OCI-LY7 (cell line): ENCODE measurements around the gene GXYLT1. TPM values are rescaled to one million over a fixed set of nuclear protein-coding genes. Genes with fewer than 3 reads are reported as not detected.

Experiments
- BruUV-seq: library from RNA; stranded (reverse); fragments of 400-500 nt; replicated peaks from 2 replicates; lab custom pipeline; 2021; lab: Mats Ljungman, UMichigan
- CTCF ChIA-PET: fragments of 300-600 bp; sonication (Branson Sonifier 250); formaldehyde crosslinking; loops from one replicate; lab custom pipeline; 2022; ENCODE audit warnings: antibody characterized with exemption; ENCODE audit not compliant: unreplicated experiment; lab: Charles Lee
- POLR2A ChIA-PET: fragments of 300-600 bp; sonication (Branson Sonifier 250); formaldehyde crosslinking; loops from one replicate; lab custom pipeline; 2022; ENCODE audit warnings: antibody characterized with exemption; lab: Charles Lee
- DNase-seq: peaks from one replicate; pipeline ENCODE4 v3.0.0-alpha.2; 2015; ENCODE audit warnings: low spot score
- H2AFZ ChIP-seq: fragments of 200-600 bp; sonication (generic), shearing (Covaris generic); 2 replicates; pipeline ENCODE4 v1.6.1; 2014; ENCODE audit warnings: mild to moderate bottlenecking, antibody characterized with exemption, low read length, moderate library complexity
- H3K27ac ChIP-seq: fragments of 200-600 bp; sonication (generic); 2 replicates; pipeline ENCODE4 v1.5.1; 2014; ENCODE audit warnings: mixed run types, low read depth, mild to moderate bottlenecking, moderate library complexity, low read length, inconsistent platforms; ENCODE audit not compliant: poor library complexity, severe bottlenecking
- H3K36me3 ChIP-seq: fragments of 200-600 bp; sonication (generic); 2 replicates; pipeline ENCODE4 v1.6.1; 2014; ENCODE audit warnings: mild to moderate bottlenecking, antibody characterized with exemption, low read length, moderate library complexity, mixed read lengths; ENCODE audit not compliant: insufficient read depth
- H3K4me1 ChIP-seq: fragments of 200-600 bp; sonication (generic); 2 replicates; pipeline ENCODE4 v1.5.1; 2014; ENCODE audit warnings: mild to moderate bottlenecking, low read length; ENCODE audit not compliant: insufficient read depth, poor library complexity, severe bottlenecking
- H3K4me2 ChIP-seq: fragments of 200-600 bp; sonication (generic); 2 replicates; pipeline ENCODE4 v1.6.1; 2014; ENCODE audit warnings: mild to moderate bottlenecking, low read length
- H3K4me3 ChIP-seq: fragments of 200-600 bp; sonication (generic); 2 replicates; pipeline ENCODE4 v1.5.1; 2014; ENCODE audit warnings: mild to moderate bottlenecking, low read depth, low read length; ENCODE audit not compliant: poor library complexity, severe bottlenecking
- H3K79me2 ChIP-seq: fragments of 200-600 bp; sonication (generic); 2 replicates; pipeline ENCODE4 v1.6.1; 2016; ENCODE audit warnings: low read depth, mild to moderate bottlenecking, low read length, moderate library complexity, mixed read lengths; ENCODE audit not compliant: insufficient read depth
- H3K9me2 ChIP-seq: fragments of 200-600 bp; sonication (generic); 2 replicates; pipeline ENCODE4 v1.6.1; 2016; ENCODE audit warnings: mild to moderate bottlenecking, low read length, mixed read lengths; ENCODE audit not compliant: insufficient read depth
- H3K9me3 ChIP-seq: fragments of 200-600 bp; sonication (generic); 2 replicates; pipeline ENCODE4 v1.6.1; 2014; ENCODE audit warnings: mild to moderate bottlenecking, mixed run types, low read length, mixed read lengths
- H4K20me1 ChIP-seq: fragments of 200-600 bp; sonication (generic); 2 replicates; pipeline ENCODE4 v1.6.1; 2014; ENCODE audit warnings: mild to moderate bottlenecking, antibody characterized with exemption, low read length, moderate library complexity, mixed read lengths; ENCODE audit not compliant: insufficient read depth
- CTCF ChIP-seq: fragments of 200-600 bp; sonication (generic); conservative IDR thresholded peaks from 2 replicates; pipeline ENCODE4 v1.5.1; 2014; ENCODE audit warnings: mild to moderate bottlenecking, antibody characterized with exemption, low read length, moderate library complexity, mixed read lengths
- EZH2phosphoT487 ChIP-seq: fragments of 200-600 bp; sonication (generic); IDR thresholded peaks from 2 replicates; pipeline ENCODE4 v1.6.1; 2018; ENCODE audit warnings: low read depth, borderline replicate concordance, mild to moderate bottlenecking, mixed run types, antibody characterized with exemption, low read length, moderate library complexity, mixed read lengths
- intact Hi-C: fragments of 100-400 bp; cut with micrococcal nuclease; formaldehyde crosslinking; loops from one replicate; pipeline ENCODE4 v1.10.0; 2022; ENCODE audit not compliant: unreplicated experiment
- total RNA-seq, 2 experiments: library from RNA; depleted of rRNA in 1 of 2; stranded (reverse); fragments of >200 nt in 1 of 2; shearing (Covaris generic) in 1 of 2; gene quantifications; 2 replicates each; pipeline ENCODE4 v1.2.3, GENCODE V29; 2014 to 2022

GXYLT1 gene
- total RNA-seq, 2 experiments from 2014 or later: 9.0 to 11.1 TPM

- Histone ChIP-seq H3K79me2 (no peaks in the 10 kb centered on the region), H3K9me3 (no peaks in the 10 kb centered on the region), H3K9me2 (no peaks in the 10 kb centered on the region), H4K20me1 (no peaks in the 10 kb centered on the region), H3K4me2 (no peak overlapping the region), H3K4me3 (no peak overlapping the region), H3K36me3 (peaks cover 4% of the 10 kb centered on the region; the same call in 1 of the 2 replicates), H3K27ac (no peak overlapping the region), H3K4me1 (no peaks in the 10 kb centered on the region), H2AFZ (no peak overlapping the region)
- no peak for DNase-seq
- TF ChIP-seq EZH2phosphoT487 (no peak), CTCF (no peak)
- intact Hi-C loops: no loop called here
- ChIA-PET POLR2A (interaction anchor here (0.6 kb wide), 1 partner anchor 565 kb away, joined by 5 read pairs; no protein-coding TSS in a partner anchor), CTCF (interaction anchor here (0.6 kb wide), 2 partner anchors 71 to 132 kb away, joined by 3 to 5 read pairs; no protein-coding TSS in a partner anchor)
- BruUV-seq: no TSS peak
Observed at GRCh38 chr12:42166501-42166900, 21.8 kb upstream of the GXYLT1 start.

GRCh38 chr12:42163913-42164312 lies 19.2 kb upstream of the GXYLT1 start:
- H3K36me3 ChIP-seq: peaks cover 16% of the 10 kb centered on the region
- H3K9me2 ChIP-seq: no peaks in the 10 kb centered on the region
- ChIA-PET CTCF (no interaction called here), POLR2A (no interaction called here)
- BruUV-seq: no TSS peak
- no peak for DNase-seq
- H4K20me1 ChIP-seq: no peaks in the 10 kb centered on the region
- no peaks in the 10 kb centered on the region for H3K79me2 ChIP-seq
- H3K4me3 ChIP-seq: no peak overlapping the region
- H2AFZ ChIP-seq: no peak overlapping the region
- no peak overlapping the region for H3K4me2 ChIP-seq
- no peak overlapping the region for H3K27ac ChIP-seq
- intact Hi-C loops: no loop called here
- H3K4me1 ChIP-seq: no peaks in the 10 kb centered on the region
- TF ChIP-seq EZH2phosphoT487 (no peak), CTCF (no peak)
- no peaks in the 10 kb centered on the region for H3K9me3 ChIP-seq

- Histone ChIP-seq H2AFZ (no peak overlapping the region), H3K27ac (no peak overlapping the region), H3K36me3 (peaks cover 21% of the 10 kb centered on the region), H3K9me3 (no peaks in the 10 kb centered on the region), H3K79me2 (no peaks in the 10 kb centered on the region), H3K4me3 (no peak overlapping the region), H3K4me2 (no peak overlapping the region), H3K9me2 (no peaks in the 10 kb centered on the region), H3K4me1 (no peaks in the 10 kb centered on the region), H4K20me1 (no peaks in the 10 kb centered on the region)
- intact Hi-C loops: no loop called here
- no TSS peak for BruUV-seq
- DNase-seq: no peak
- POLR2A ChIA-PET: interaction anchor here (0.7 kb wide), 1 partner anchor 42 kb away, joined by 3 read pairs; no protein-coding TSS in a partner anchor
- CTCF ChIA-PET: no interaction called here
- TF ChIP-seq EZH2phosphoT487: no peak
- TF ChIP-seq CTCF: no peak
Observed at GRCh38 chr12:42162965-42163364, 18.3 kb upstream of the GXYLT1 start.
